Inflammatory macrophage (primary cell): ENCODE measurements around the gene THRB.

Source experiments
- DNase-seq, 2 donors: peaks; one replicate each; pipeline ENCODE4 v3.0.0-alpha.2; 2020 to 2022

Gene THRB

GRCh38 chr3:24512564-24513197 lies 18.0 kb upstream of the THRB start:
- no peak for DNase-seq

GRCh38 chr3:24510030-24510648 lies 15.5 kb upstream of the THRB start:
- DNase-seq, result no peak

- DNase-seq, result peak in 1 of 2 donors; percentile 71
Measured at GRCh38 chr3:24508423-24508839, 13.8 kb upstream of the THRB start.

- no peak for DNase-seq
Measured at GRCh38 chr3:24507776-24508422, 13.2 kb upstream of the THRB start.

- DNase-seq, result peak; percentile 59 to 61
Measured at GRCh38 chr3:24506966-24507775, 12.5 kb upstream of the THRB start.

GRCh38 chr3:24505691-24506550 lies 11.3 kb upstream of the THRB start:
- DNase-seq, result no peak

GRCh38 chr3:24504772-24505171 lies 10.1 kb upstream of the THRB start:
- DNase-seq, result no peak

- peak; percentile 77 to 78 for DNase-seq
Measured at GRCh38 chr3:24503616-24504113, 9.0 kb upstream of the THRB start.

GRCh38 chr3:24502690-24503089 lies 8.0 kb upstream of the THRB start:
- peak; percentile 70 to 80 for DNase-seq

GRCh38 chr3:24500806-24501205 lies 6.2 kb upstream of the THRB start:
- DNase-seq, result no peak

GRCh38 chr3:24499991-24500390 lies 5.3 kb upstream of the THRB start:
- DNase-seq, result no peak

- no peak for DNase-seq
Measured at GRCh38 chr3:24498796-24499195, 4.1 kb upstream of the THRB start.

GRCh38 chr3:24498391-24498790 lies 3.7 kb upstream of the THRB start:
- peak; percentile 82 to 86 for DNase-seq

- DNase-seq, result no peak
Measured at GRCh38 chr3:24497942-24498341, 3.3 kb upstream of the THRB start.

GRCh38 chr3:24496529-24497482 lies 2.2 kb upstream of the THRB start:
- DNase-seq, result no peak

GRCh38 chr3:24495326-24495994 lies 810 bp upstream of the THRB start:
- peak in 1 of 2 donors; percentile 46 for DNase-seq

GRCh38 chr3:24493746-24494617 lies 668 bp downstream of the THRB start:
- DNase-seq, result peak; percentile 77 to 84

GRCh38 chr3:24492971-24493551 lies 1.6 kb downstream of the THRB start:
- no peak for DNase-seq

- DNase-seq, result no peak
Measured at GRCh38 chr3:24490151-24490550, 4.5 kb downstream of the THRB start.
